Uterus (tissue), 2 donors: ENCODE results near the gene RFX2.
"Not testable (repeated sequence)": the region's sequence is repeated elsewhere in the genome, so short reads cannot be mapped to it uniquely, and the experiment has no call there.

ENCODE experiments used
- CTCF ChIP-seq, 4 experiments: fragments of 200-600 bp in 2 of 4; fragments of 450-650 bp in 2 of 4; sonication (generic) in 2 of 4; IDR thresholded peaks; one replicate each; pipeline ENCODE4 v1.5.1; 2016 to 2019; ENCODE audit warnings: antibody characterized with exemption in 4 of 4, mild to moderate bottlenecking in 2 of 4, moderate library complexity in 1 of 4
- POLR2A ChIP-seq, 2 donors: fragments of 450-650 bp; IDR thresholded peaks; one replicate each; pipeline ENCODE4 v1.6.1; 2016; ENCODE audit warnings: antibody characterized with exemption in 2 of 2, mild to moderate bottlenecking in 1 of 2, moderate library complexity in 1 of 2

- TF ChIP-seq CTCF, POLR2A (IDR thresholded peaks at IDR 0.05): not testable (repeated sequence)
Observed at GRCh38 chr19:6006070-6006446, 104.2 kb downstream of the RFX2 start.
